HG02938 (cell line): ENCODE measurements around the gene AMELX.

Source experiments
- ATAC-seq: cut with Tn5 transposase; IDR thresholded peaks from one replicate; pipeline ENCODE4 v1.9.1; 2021; ENCODE audit warnings: mild to moderate bottlenecking, moderate library complexity; ENCODE audit not compliant: unreplicated experiment

AMELX gene

GRCh38 chrX:11293113-11293512 is at the start of gene AMELX:
Gene AMELX (plus strand): TSS chrX:11293413. CDS start chrX:11294789, 1,376 bp downstream.
- no peak for ATAC-seq

- ATAC-seq = no peak
Observed at GRCh38 chrX:11244636-11245035, 48.6 kb upstream of the AMELX start.

GRCh38 chrX:11254417-11255109 is 38.6 kb upstream of the AMELX start:
- no peak for ATAC-seq

- no peak for ATAC-seq
Observed at GRCh38 chrX:11257290-11257689, 35.9 kb upstream of the AMELX start.

GRCh38 chrX:11257711-11258110 is 35.5 kb upstream of the AMELX start:
- no peak for ATAC-seq

GRCh38 chrX:11259437-11259836 is 33.8 kb upstream of the AMELX start:
- no peak for ATAC-seq

GRCh38 chrX:11261260-11261659 is 32.0 kb upstream of the AMELX start:
- ATAC-seq = no peak

GRCh38 chrX:11264925-11265324 is 28.3 kb upstream of the AMELX start:
- ATAC-seq = no peak

GRCh38 chrX:11265352-11265751 is 27.9 kb upstream of the AMELX start:
- ATAC-seq = no peak

- no peak for ATAC-seq
Observed at GRCh38 chrX:11266573-11267003, 26.6 kb upstream of the AMELX start.

GRCh38 chrX:11267425-11267824 is 25.8 kb upstream of the AMELX start:
- no peak for ATAC-seq

- no peak for ATAC-seq
Observed at GRCh38 chrX:11269006-11269405, 24.2 kb upstream of the AMELX start.

- ATAC-seq = no peak
Observed at GRCh38 chrX:11269996-11270395, 23.2 kb upstream of the AMELX start.

- ATAC-seq = no peak
Observed at GRCh38 chrX:11272290-11272689, 20.9 kb upstream of the AMELX start.

- ATAC-seq = no peak
Observed at GRCh38 chrX:11272863-11273262, 20.4 kb upstream of the AMELX start.

GRCh38 chrX:11273544-11273943 is 19.7 kb upstream of the AMELX start:
- no peak for ATAC-seq

GRCh38 chrX:11282043-11282442 is 11.2 kb upstream of the AMELX start:
- no peak for ATAC-seq

GRCh38 chrX:11285651-11286050 is 7.6 kb upstream of the AMELX start:
- ATAC-seq = no peak

- no peak for ATAC-seq
Observed at GRCh38 chrX:11287505-11287904, 5.7 kb upstream of the AMELX start.

GRCh38 chrX:11290416-11291102 is 2.7 kb upstream of the AMELX start:
- no peak for ATAC-seq

- no peak for ATAC-seq
Observed at GRCh38 chrX:11296051-11296450, 2.8 kb downstream of the AMELX start.

- no peak for ATAC-seq
Observed at GRCh38 chrX:11298600-11298999, 5.4 kb downstream of the AMELX start.

- no peak for ATAC-seq
Observed at GRCh38 chrX:11304829-11305228, 11.6 kb downstream of the AMELX start.
